DOHH2 (cell line): Measurements from ENCODE around the gene C3orf20.

ENCODE experiments used
- H3F3A ChIP-seq: fragments of 200-600 bp; sonication (generic), shearing (Covaris generic); 2 replicates; pipeline ENCODE4 v1.6.0; 2016; ENCODE audit warnings: antibody characterized with exemption, mild to moderate bottlenecking; ENCODE audit not compliant: control insufficient read depth, insufficient read depth
- H3K27ac ChIP-seq: fragments of 200-600 bp; sonication (generic); 2 replicates; pipeline ENCODE4 v1.5.1; 2014; ENCODE audit warnings: low read depth, mild to moderate bottlenecking, low read length, moderate library complexity
- H3K27me3 ChIP-seq: fragments of 200-600 bp; sonication (generic); 2 replicates; pipeline ENCODE4 v1.6.1; 2014; ENCODE audit warnings: mild to moderate bottlenecking, low read length, mixed read lengths; ENCODE audit not compliant: control insufficient read depth
- H3K36me3 ChIP-seq: fragments of 200-600 bp; sonication (generic); 2 replicates; pipeline ENCODE4 v1.6.1; 2014; ENCODE audit warnings: mild to moderate bottlenecking, low read length, moderate library complexity, mixed read lengths; ENCODE audit not compliant: control insufficient read depth
- H3K4me1 ChIP-seq: fragments of 200-600 bp; sonication (generic); 2 replicates; pipeline ENCODE4 v1.6.1; 2014; ENCODE audit warnings: mild to moderate bottlenecking, low read length, mixed read lengths; ENCODE audit not compliant: control insufficient read depth
- H3K4me2 ChIP-seq: fragments of 200-600 bp; sonication (generic); 2 replicates; pipeline ENCODE4 v1.6.0; 2014; ENCODE audit warnings: mild to moderate bottlenecking, low read length, moderate library complexity
- H3K4me3 ChIP-seq: fragments of 200-600 bp; sonication (generic); 2 replicates; pipeline ENCODE4 v1.5.1; 2014; ENCODE audit warnings: mild to moderate bottlenecking, low read length, mixed read lengths
- H3K79me2 ChIP-seq: fragments of 200-600 bp; sonication (generic); 2 replicates; pipeline ENCODE4 v1.6.1; 2014; ENCODE audit warnings: mild to moderate bottlenecking, low read length, mixed read lengths; ENCODE audit not compliant: control insufficient read depth
- H3K9me2 ChIP-seq: fragments of 200-600 bp; sonication (generic); replicated peaks from 2 replicates; pipeline ENCODE4 v1.6.1; 2014; ENCODE audit warnings: mild to moderate bottlenecking, low read length, mixed read lengths; ENCODE audit not compliant: control insufficient read depth
- H3K9me3 ChIP-seq: fragments of 200-600 bp; sonication (generic); 2 replicates; pipeline ENCODE4 v1.6.1; 2014; ENCODE audit warnings: antibody characterized with exemption, low read length, mixed read lengths; ENCODE audit not compliant: control insufficient read depth, insufficient read depth
- H4K20me1 ChIP-seq: fragments of 200-600 bp; sonication (generic); 2 replicates; pipeline ENCODE4 v1.6.0; 2014; ENCODE audit warnings: low read depth, mild to moderate bottlenecking, antibody characterized with exemption, low read length, moderate library complexity; ENCODE audit not compliant: control insufficient read depth, insufficient read depth
- CTCF ChIP-seq: fragments of 200-600 bp; sonication (generic); IDR thresholded peaks from one replicate; pipeline ENCODE4 v1.5.1; 2014; ENCODE audit warnings: antibody characterized with exemption, mild to moderate bottlenecking, low read depth, low read length; ENCODE audit not compliant: poor library complexity, severe bottlenecking
- EZH2phosphoT487 ChIP-seq: fragments of 200-600 bp; sonication (generic); IDR thresholded peaks from 2 replicates; pipeline ENCODE4 v1.6.1; 2017; ENCODE audit warnings: borderline replicate concordance, mild to moderate bottlenecking, antibody characterized with exemption, low read length, moderate library complexity, mixed read lengths

The C3orf20 gene

GRCh38 chr3:14674841-14675240 lies at the start of gene C3orf20:
C3orf20 (plus strand) TSS chr3:14675141; CDS start chr3:14682714, 7,573 bp downstream.
- Histone ChIP-seq H3K9me2 (no peaks in the 10 kb centered on the region), H3K79me2 (no peaks in the 10 kb centered on the region), H3K4me3 (no peak within 1 kb of the TSS), H3K27me3 (no peaks in the 10 kb centered on the region), H3F3A (peaks cover 6% of the 10 kb centered on the region; the same call in 1 of the 2 replicates), H3K9me3 (peaks cover 4% of the 10 kb centered on the region), H3K4me2 (no peak within 1 kb of the TSS), H3K4me1 (peaks cover 51% of the 10 kb centered on the region), H4K20me1 (no peaks in the 10 kb centered on the region), H3K27ac (no peak within 1 kb of the TSS), H3K36me3 (peaks cover 60% of the 10 kb centered on the region)
- TF ChIP-seq CTCF = no peak

DNA sequence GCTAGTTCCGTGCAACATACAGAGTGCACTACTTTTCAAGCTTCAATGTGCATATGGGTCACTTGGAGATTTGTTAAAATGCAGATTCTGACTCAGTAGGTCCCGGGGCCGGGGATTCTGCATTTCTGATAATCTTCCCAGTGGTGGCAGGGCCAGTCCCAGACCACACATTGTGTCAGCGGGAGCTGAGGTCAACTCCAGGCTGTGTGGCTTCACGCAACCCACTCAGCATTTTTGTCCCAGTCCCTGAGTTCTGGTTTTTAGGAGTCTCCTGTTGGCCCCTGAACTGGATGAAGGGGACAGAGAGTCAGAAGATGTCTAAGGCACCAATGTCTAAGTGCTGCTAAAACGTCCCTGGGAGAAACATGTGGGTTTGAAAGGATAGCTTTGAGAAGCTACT lies 49.5 kb upstream of the C3orf20 start:
- H3K27ac ChIP-seq = no peak overlapping the region
- peaks cover 14% of the 10 kb centered on the region for H3K27me3 ChIP-seq
- no peaks in the 10 kb centered on the region for H3K79me2 ChIP-seq
- H3K4me3 ChIP-seq = no peak overlapping the region
- no peaks in the 10 kb centered on the region for H3K9me2 ChIP-seq
- no peaks in the 10 kb centered on the region for H4K20me1 ChIP-seq
- TF ChIP-seq CTCF (no peak), EZH2phosphoT487 (no peak)
- H3F3A ChIP-seq = no peaks in the 10 kb centered on the region
- no peak overlapping the region for H3K4me2 ChIP-seq
- H3K36me3 ChIP-seq = no peaks in the 10 kb centered on the region
- H3K9me3 ChIP-seq = no peaks in the 10 kb centered on the region
- H3K4me1 ChIP-seq = no peaks in the 10 kb centered on the region

- no peak overlapping the region for H3K4me3 ChIP-seq
- peaks cover 11% of the 10 kb centered on the region for H3K27me3 ChIP-seq
- H3K36me3 ChIP-seq = no peaks in the 10 kb centered on the region
- no peaks in the 10 kb centered on the region for H4K20me1 ChIP-seq
- H3K27ac ChIP-seq = no peak overlapping the region
- no peaks in the 10 kb centered on the region for H3K79me2 ChIP-seq
- no peak for TF ChIP-seq EZH2phosphoT487
- no peak for TF ChIP-seq CTCF
- H3K9me2 ChIP-seq = no peaks in the 10 kb centered on the region
- no peaks in the 10 kb centered on the region for H3K4me1 ChIP-seq
- H3F3A ChIP-seq = no peaks in the 10 kb centered on the region
- H3K9me3 ChIP-seq = no peaks in the 10 kb centered on the region
- H3K4me2 ChIP-seq = no peak overlapping the region
Measured at GRCh38 chr3:14627815-14628214, 47.1 kb upstream of the C3orf20 start.

DNA sequence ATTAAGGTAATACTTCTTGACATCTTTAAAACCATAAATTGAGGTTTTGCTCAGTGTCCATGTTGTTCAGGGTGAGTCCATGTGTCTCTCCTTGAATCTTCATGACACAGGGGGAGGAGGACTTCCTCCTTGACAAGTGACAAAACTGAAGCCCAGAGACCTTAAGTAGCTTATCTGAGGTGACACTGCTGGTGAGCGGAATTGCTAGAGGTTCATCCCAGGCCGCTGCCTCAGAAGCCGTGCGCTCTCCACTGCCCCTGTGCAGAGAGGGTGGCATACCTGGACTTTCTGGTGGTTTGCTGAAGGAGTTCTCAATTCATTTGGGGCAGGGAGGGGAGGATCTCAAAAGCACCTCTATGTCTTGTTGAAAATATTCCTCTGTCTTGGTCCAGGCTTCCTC lies 46.5 kb upstream of the C3orf20 start:
- Histone ChIP-seq H3F3A (no peaks in the 10 kb centered on the region), H3K79me2 (no peaks in the 10 kb centered on the region), H3K4me1 (no peaks in the 10 kb centered on the region), H3K27me3 (peaks cover 9% of the 10 kb centered on the region), H3K9me3 (no peaks in the 10 kb centered on the region), H3K27ac (no peak overlapping the region), H3K4me2 (no peak overlapping the region), H4K20me1 (no peaks in the 10 kb centered on the region), H3K4me3 (no peak overlapping the region), H3K9me2 (no peaks in the 10 kb centered on the region), H3K36me3 (no peaks in the 10 kb centered on the region)
- TF ChIP-seq EZH2phosphoT487 = no peak
- no peak for TF ChIP-seq CTCF
